ENCODE measurements around the gene CYTL1. TPM values are rescaled to one million over a fixed set of nuclear protein-coding genes. Genes with fewer than 3 reads are reported as not detected.

CYTL1 gene
- total RNA-seq, 1 experiment from 2014 or later = 3.2 TPM

GRCh38 chr4:5032813-5033212, 13.6 kb upstream of the CYTL1 start:
- CTCF ChIA-PET = no interaction called here
- H3K4me1 Mint-ChIP-seq = peaks cover 19% of the 10 kb centered on the region
- ATAC-seq (no peak), DNase-seq (ENCODE audit: low spot score) (no peak)
- 0 out of 2 replicates have a peak, but pooled peaks cover 3% of the 10 kb centered on the region for H3K9me3 Mint-ChIP-seq
- H3K4me3 Mint-ChIP-seq = no peak overlapping the region
- H3K36me3 Mint-ChIP-seq = no peaks in the 10 kb centered on the region
- no peak overlapping the region for H3K27ac Mint-ChIP-seq
- H3K27me3 Mint-ChIP-seq (ENCODE audit: low read depth) = peaks cover 20% of the 10 kb centered on the region
- POLR2A ChIA-PET = no interaction called here
- TF ChIP-seq ZNF396 (CRISPR knock-in tag; IDR thresholded peaks at IDR 0.05; ENCODE audit: borderline replicate concordance) (no peak), TCF7 (CRISPR knock-in tag; IDR thresholded peaks at IDR 0.05; ENCODE audit: low read depth) (no peak), ETV6 (CRISPR knock-in tag; IDR thresholded peaks at IDR 0.05) (no peak), MYBL2 (CRISPR knock-in tag; IDR thresholded peaks at IDR 0.05) (no peak), FOXP1 (CRISPR knock-in tag; IDR thresholded peaks at IDR 0.05; ENCODE audit: borderline replicate concordance) (no peak), ZNF232 (CRISPR knock-in tag; IDR thresholded peaks at IDR 0.05) (no peak), CBFB (CRISPR knock-in tag; IDR thresholded peaks at IDR 0.05; ENCODE audit: low read depth) (no peak)
- TF ChIP-seq, protein P1, sequence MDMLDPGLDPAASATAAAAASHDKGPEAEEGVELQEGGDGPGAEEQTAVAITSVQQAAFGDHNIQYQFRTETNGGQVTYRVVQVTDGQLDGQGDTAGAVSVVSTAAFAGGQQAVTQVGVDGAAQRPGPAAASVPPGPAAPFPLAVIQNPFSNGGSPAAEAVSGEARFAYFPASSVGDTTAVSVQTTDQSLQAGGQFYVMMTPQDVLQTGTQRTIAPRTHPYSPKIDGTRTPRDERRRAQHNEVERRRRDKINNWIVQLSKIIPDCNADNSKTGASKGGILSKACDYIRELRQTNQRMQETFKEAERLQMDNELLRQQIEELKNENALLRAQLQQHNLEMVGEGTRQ (CRISPR knock-in tag; IDR thresholded peaks at IDR 0.05) = no peak
- TF ChIP-seq, protein P2, sequence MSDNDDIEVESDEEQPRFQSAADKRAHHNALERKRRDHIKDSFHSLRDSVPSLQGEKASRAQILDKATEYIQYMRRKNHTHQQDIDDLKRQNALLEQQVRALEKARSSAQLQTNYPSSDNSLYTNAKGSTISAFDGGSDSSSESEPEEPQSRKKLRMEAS (CRISPR knock-in tag; IDR thresholded peaks at IDR 0.05) = no peak
- TF ChIP-seq, protein P3, sequence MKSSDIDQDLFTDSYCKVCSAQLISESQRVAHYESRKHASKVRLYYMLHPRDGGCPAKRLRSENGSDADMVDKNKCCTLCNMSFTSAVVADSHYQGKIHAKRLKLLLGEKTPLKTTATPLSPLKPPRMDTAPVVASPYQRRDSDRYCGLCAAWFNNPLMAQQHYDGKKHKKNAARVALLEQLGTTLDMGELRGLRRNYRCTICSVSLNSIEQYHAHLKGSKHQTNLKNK (CRISPR knock-in tag; IDR thresholded peaks at IDR 0.05) = no peak
- TF ChIP-seq, protein P4, sequence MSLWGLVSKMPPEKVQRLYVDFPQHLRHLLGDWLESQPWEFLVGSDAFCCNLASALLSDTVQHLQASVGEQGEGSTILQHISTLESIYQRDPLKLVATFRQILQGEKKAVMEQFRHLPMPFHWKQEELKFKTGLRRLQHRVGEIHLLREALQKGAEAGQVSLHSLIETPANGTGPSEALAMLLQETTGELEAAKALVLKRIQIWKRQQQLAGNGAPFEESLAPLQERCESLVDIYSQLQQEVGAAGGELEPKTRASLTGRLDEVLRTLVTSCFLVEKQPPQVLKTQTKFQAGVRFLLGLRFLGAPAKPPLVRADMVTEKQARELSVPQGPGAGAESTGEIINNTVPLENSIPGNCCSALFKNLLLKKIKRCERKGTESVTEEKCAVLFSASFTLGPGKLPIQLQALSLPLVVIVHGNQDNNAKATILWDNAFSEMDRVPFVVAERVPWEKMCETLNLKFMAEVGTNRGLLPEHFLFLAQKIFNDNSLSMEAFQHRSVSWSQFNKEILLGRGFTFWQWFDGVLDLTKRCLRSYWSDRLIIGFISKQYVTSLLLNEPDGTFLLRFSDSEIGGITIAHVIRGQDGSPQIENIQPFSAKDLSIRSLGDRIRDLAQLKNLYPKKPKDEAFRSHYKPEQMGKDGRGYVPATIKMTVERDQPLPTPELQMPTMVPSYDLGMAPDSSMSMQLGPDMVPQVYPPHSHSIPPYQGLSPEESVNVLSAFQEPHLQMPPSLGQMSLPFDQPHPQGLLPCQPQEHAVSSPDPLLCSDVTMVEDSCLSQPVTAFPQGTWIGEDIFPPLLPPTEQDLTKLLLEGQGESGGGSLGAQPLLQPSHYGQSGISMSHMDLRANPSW (CRISPR knock-in tag; conservative IDR thresholded peaks at IDR 0.05; ENCODE audit: low read depth) = no peak
- TF ChIP-seq, protein P5, sequence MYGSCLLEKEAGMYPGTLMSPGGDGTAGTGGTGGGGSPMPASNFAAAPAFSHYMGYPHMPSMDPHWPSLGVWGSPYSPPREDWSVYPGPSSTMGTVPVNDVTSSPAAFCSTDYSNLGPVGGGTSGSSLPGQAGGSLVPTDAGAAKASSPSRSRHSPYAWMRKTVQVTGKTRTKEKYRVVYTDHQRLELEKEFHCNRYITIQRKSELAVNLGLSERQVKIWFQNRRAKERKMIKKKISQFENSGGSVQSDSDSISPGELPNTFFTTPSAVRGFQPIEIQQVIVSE (CRISPR knock-in tag; IDR thresholded peaks at IDR 0.05; ENCODE audit: borderline replicate concordance) = no peak

DNA sequence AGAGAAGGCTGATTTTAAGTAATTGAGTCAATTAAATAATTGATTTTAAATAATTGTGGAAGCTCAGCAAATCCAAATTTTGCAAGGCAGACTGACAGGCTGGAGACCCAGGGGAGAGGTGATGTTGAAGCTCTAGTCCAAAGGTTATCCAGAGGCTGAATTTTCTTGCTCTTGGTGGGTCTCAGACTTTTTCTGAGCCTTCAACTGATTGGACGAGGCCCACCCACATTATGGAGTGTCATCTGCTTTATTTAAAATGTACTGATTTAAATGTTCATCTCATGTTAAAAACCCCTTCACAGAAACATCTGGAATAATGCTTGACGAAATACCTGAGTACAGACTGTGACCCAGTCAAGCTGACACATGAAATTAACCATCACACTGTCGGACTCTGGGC, 11.7 kb upstream of the CYTL1 start:
- ChIA-PET POLR2A (no interaction called here), CTCF (interaction anchor here (0.7 kb wide), 1 partner anchor 418 kb away, joined by 3 read pairs; no protein-coding TSS in a partner anchor)
- Mint-ChIP-seq H3K27ac (no peak overlapping the region), H3K4me3 (no peak overlapping the region), H3K9me3 (0 out of 2 replicates have a peak, but pooled peaks cover 3% of the 10 kb centered on the region), H3K4me1 (peaks cover 14% of the 10 kb centered on the region; the same call in 1 of the 2 replicates), H3K36me3 (no peaks in the 10 kb centered on the region), H3K27me3 (ENCODE audit: low read depth) (peaks cover 25% of the 10 kb centered on the region)
- DNase-seq (ENCODE audit: low spot score) (no peak), ATAC-seq (no peak)
- TF ChIP-seq SP1 (CRISPR knock-in tag; conservative IDR thresholded peaks at IDR 0.05) (no peak), ZNF281 (CRISPR knock-in tag; IDR thresholded peaks at IDR 0.05) (no peak), AFF4 (CRISPR knock-in tag; IDR thresholded peaks at IDR 0.05; ENCODE audit: borderline replicate concordance) (no peak), TP53 (CRISPR knock-in tag; IDR thresholded peaks at IDR 0.05) (no peak), E2F5 (CRISPR knock-in tag; IDR thresholded peaks at IDR 0.05) (no peak), JAZF1 (CRISPR knock-in tag; IDR thresholded peaks at IDR 0.05) (no peak)
- TF ChIP-seq, protein P6, sequence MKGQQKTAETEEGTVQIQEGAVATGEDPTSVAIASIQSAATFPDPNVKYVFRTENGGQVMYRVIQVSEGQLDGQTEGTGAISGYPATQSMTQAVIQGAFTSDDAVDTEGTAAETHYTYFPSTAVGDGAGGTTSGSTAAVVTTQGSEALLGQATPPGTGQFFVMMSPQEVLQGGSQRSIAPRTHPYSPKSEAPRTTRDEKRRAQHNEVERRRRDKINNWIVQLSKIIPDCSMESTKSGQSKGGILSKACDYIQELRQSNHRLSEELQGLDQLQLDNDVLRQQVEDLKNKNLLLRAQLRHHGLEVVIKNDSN (CRISPR knock-in tag; IDR thresholded peaks at IDR 0.05) = no peak
- TF ChIP-seq, protein P7, sequence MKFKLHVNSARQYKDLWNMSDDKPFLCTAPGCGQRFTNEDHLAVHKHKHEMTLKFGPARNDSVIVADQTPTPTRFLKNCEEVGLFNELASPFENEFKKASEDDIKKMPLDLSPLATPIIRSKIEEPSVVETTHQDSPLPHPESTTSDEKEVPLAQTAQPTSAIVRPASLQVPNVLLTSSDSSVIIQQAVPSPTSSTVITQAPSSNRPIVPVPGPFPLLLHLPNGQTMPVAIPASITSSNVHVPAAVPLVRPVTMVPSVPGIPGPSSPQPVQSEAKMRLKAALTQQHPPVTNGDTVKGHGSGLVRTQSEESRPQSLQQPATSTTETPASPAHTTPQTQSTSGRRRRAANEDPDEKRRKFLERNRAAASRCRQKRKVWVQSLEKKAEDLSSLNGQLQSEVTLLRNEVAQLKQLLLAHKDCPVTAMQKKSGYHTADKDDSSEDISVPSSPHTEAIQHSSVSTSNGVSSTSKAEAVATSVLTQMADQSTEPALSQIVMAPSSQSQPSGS (CRISPR knock-in tag; IDR thresholded peaks at IDR 0.05; ENCODE audit: borderline replicate concordance, low read depth) = no peak

Data from WTC11 (cell line).